Suprapubic skin (tissue), 3 donors: Measurements from ENCODE around the gene VPS52.
A peak's percentile ranks its signal among the peaks of the same experiment; 100 is the strongest.

Source experiments
- CTCF ChIP-seq, 2 donors: fragments of 200-600 bp in 1 of 2; fragments of 450-650 bp in 1 of 2; sonication (generic) in 1 of 2; IDR thresholded peaks; one replicate each; pipeline ENCODE4 v1.5.1; 2016 to 2019; ENCODE audit warnings: antibody characterized with exemption in 2 of 2, mild to moderate bottlenecking in 1 of 2, moderate library complexity in 1 of 2
- EP300 ChIP-seq: sonication (generic); formaldehyde crosslinking; IDR thresholded peaks from one replicate; pipeline ENCODE4 v1.6.1; 2017; ENCODE audit warnings: antibody characterized with exemption
- POLR2A ChIP-seq, 2 donors: fragments of 450-650 bp; IDR thresholded peaks; one replicate each; pipeline ENCODE4 v1.6.1; 2017; ENCODE audit warnings: antibody characterized with exemption in 2 of 2, mild to moderate bottlenecking in 2 of 2, moderate library complexity in 2 of 2

GRCh38 chr6:33279971-33280511, 8.4 kb upstream of the VPS52 start:
- TF ChIP-seq EP300 (no peak), CTCF (IDR thresholded peaks at IDR 0.05) (peak; percentile 40 to 49), POLR2A (IDR thresholded peaks at IDR 0.05) (no peak)
